GM12892 (cell line): ENCODE results near the gene TGOLN2.

Experiments used
- POLR2A ChIP-seq: IDR thresholded peaks from 2 replicates; pipeline ENCODE4 v1.6.1; 2011; ENCODE audit warnings: low read depth, low read length, control low read depth
- POLR2AphosphoS5 ChIP-seq: IDR thresholded peaks from 2 replicates; pipeline ENCODE4 v1.6.1; 2011; ENCODE audit warnings: low read depth, low read length, control low read depth
- TAF1 ChIP-seq: IDR thresholded peaks from 2 replicates; pipeline ENCODE4 v1.6.1; 2011; ENCODE audit warnings: low read depth, mild to moderate bottlenecking, control low read depth, low read length, borderline replicate concordance

- TF ChIP-seq POLR2A, result no peak
- TF ChIP-seq POLR2AphosphoS5, result no peak
- TF ChIP-seq TAF1, result no peak
Observed at GRCh38 chr2:85277416-85278158, 50.2 kb downstream of the TGOLN2 start.
